HL-60 (cell line): ENCODE results near the gene LRSAM1.

Source experiments
- GABPA ChIP-seq: IDR thresholded peaks from 2 replicates; pipeline ENCODE4 v1.6.1; 2012; ENCODE audit warnings: low read depth
- POLR2AphosphoS5 ChIP-seq: IDR thresholded peaks from 2 replicates; pipeline ENCODE4 v1.6.1; 2012; ENCODE audit warnings: low read depth
- SPI1 ChIP-seq: IDR thresholded peaks from 2 replicates; pipeline ENCODE4 v1.6.1; 2012; ENCODE audit warnings: low read depth, mild to moderate bottlenecking, borderline replicate concordance
- TF ChIP-seq, protein P1 (sequence below): IDR thresholded peaks from one replicate; pipeline ENCODE4 v1.5.1; 2011; ENCODE audit warnings: low read length, control low read depth, inconsistent platforms; ENCODE audit not compliant: insufficient read depth
- TF ChIP-seq, protein P2 (sequence below): IDR thresholded peaks from 2 replicates; pipeline ENCODE4 v1.6.1; 2012; ENCODE audit warnings: low read depth; ENCODE audit not compliant: insufficient replicate concordance

DNA sequence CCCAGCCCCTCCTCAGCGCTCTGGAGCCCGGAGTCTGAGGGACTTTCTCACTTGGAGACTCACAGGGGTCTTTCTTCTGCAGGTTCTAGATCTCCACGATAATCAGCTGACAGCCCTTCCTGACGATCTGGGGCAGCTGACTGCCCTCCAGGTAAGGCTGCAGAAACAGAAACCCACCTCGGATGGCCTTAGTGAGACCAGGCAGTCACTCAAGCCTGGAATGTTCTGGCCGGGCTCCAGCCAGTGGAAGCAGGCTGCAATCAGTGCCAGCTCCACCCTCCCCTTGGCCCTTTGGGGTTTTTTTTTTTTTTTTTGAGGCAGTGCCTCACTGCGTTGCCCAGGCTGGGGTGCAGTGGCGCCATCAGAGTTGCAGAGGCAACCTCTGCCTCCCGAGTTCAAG lies 7.6 kb downstream of the LRSAM1 start:
- TF ChIP-seq, protein P1, sequence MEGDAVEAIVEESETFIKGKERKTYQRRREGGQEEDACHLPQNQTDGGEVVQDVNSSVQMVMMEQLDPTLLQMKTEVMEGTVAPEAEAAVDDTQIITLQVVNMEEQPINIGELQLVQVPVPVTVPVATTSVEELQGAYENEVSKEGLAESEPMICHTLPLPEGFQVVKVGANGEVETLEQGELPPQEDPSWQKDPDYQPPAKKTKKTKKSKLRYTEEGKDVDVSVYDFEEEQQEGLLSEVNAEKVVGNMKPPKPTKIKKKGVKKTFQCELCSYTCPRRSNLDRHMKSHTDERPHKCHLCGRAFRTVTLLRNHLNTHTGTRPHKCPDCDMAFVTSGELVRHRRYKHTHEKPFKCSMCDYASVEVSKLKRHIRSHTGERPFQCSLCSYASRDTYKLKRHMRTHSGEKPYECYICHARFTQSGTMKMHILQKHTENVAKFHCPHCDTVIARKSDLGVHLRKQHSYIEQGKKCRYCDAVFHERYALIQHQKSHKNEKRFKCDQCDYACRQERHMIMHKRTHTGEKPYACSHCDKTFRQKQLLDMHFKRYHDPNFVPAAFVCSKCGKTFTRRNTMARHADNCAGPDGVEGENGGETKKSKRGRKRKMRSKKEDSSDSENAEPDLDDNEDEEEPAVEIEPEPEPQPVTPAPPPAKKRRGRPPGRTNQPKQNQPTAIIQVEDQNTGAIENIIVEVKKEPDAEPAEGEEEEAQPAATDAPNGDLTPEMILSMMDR: no peak
- no peak for TF ChIP-seq GABPA
- TF ChIP-seq POLR2AphosphoS5: no peak
- TF ChIP-seq, protein P2, sequence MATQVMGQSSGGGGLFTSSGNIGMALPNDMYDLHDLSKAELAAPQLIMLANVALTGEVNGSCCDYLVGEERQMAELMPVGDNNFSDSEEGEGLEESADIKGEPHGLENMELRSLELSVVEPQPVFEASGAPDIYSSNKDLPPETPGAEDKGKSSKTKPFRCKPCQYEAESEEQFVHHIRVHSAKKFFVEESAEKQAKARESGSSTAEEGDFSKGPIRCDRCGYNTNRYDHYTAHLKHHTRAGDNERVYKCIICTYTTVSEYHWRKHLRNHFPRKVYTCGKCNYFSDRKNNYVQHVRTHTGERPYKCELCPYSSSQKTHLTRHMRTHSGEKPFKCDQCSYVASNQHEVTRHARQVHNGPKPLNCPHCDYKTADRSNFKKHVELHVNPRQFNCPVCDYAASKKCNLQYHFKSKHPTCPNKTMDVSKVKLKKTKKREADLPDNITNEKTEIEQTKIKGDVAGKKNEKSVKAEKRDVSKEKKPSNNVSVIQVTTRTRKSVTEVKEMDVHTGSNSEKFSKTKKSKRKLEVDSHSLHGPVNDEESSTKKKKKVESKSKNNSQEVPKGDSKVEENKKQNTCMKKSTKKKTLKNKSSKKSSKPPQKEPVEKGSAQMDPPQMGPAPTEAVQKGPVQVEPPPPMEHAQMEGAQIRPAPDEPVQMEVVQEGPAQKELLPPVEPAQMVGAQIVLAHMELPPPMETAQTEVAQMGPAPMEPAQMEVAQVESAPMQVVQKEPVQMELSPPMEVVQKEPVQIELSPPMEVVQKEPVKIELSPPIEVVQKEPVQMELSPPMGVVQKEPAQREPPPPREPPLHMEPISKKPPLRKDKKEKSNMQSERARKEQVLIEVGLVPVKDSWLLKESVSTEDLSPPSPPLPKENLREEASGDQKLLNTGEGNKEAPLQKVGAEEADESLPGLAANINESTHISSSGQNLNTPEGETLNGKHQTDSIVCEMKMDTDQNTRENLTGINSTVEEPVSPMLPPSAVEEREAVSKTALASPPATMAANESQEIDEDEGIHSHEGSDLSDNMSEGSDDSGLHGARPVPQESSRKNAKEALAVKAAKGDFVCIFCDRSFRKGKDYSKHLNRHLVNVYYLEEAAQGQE: no peak
- TF ChIP-seq SPI1: no peak
